HepG2 (cell line): ENCODE results near the gene ACACB. TPM values are rescaled to one million over a fixed set of nuclear protein-coding genes. Genes with fewer than 3 reads are reported as not detected.

Source experiments
- ATAC-seq: fragments of 200-7000 bp; cut with Tn5 transposase; 3 replicates; pipeline ENCODE4 v1.9.1; 2020; ENCODE audit warnings: mild to moderate bottlenecking, moderate library complexity
- BruUV-seq: library from RNA; stranded (reverse); fragments of 400-500 nt; replicated peaks from 2 replicates; lab custom pipeline; 2021; lab: Mats Ljungman, UMichigan
- CTCF ChIA-PET: fragments of 300-600 bp; formaldehyde crosslinking; extraction: SDS; loops from one replicate; lab custom pipeline; 2021; ENCODE audit warnings: low total read pairs, inconsistent platforms, low intra/inter-chr PET ratio; lab: Yijun Ruan, JAX
- POLR2A ChIA-PET: fragments of 350-600 bp; sonication (Branson Sonifier 250); formaldehyde crosslinking; loops from one replicate; lab custom pipeline; 2020; ENCODE audit warnings: antibody characterized with exemption, inconsistent platforms; lab: Yijun Ruan, JAX
- DNase-seq: peaks from one replicate; pipeline ENCODE4 v3.0.0-alpha.2; 2015; ENCODE audit warnings: low spot score
- FAIRE-seq: peaks from 3 replicates; lab custom pipeline; 2011; peaks lifted over from hg19 to GRCh38; lab: Jason Lieb, UNC
- H2AFZ ChIP-seq: one replicate; pipeline ENCODE4 v1.6.1; 2011; ENCODE audit warnings: low read length, inconsistent platforms
- H3K27ac ChIP-seq: fragments of 300-600 bp; 3 replicates; pipeline ENCODE4 v1.8.0; 2011; ENCODE audit warnings: mixed run types, mild to moderate bottlenecking, mixed read lengths, low read length, inconsistent platforms; ENCODE audit not compliant: insufficient read depth; ENCODE audit errors: extremely low read length
- H3K27me3 ChIP-seq, 2 experiments: fragments of 200-600 bp in 1 of 2; 2 replicates in 1 of 2; 3 replicates in 1 of 2; pipeline versions ENCODE4 v1.6.0 to v1.8.0; 2011; ENCODE audit warnings: low read length in 2 of 2, mild to moderate bottlenecking in 2 of 2, moderate library complexity in 2 of 2, inconsistent platforms in 1 of 2; ENCODE audit not compliant: insufficient read depth in 2 of 2, control insufficient read depth in 1 of 2
- H3K36me3 ChIP-seq, 2 experiments: fragments of 200-600 bp in 1 of 2; replicated peaks in 1 of 2; 2 replicates in 1 of 2; 3 replicates in 1 of 2; pipeline versions ENCODE4 v1.5.1 to v1.8.0; 2011; ENCODE audit warnings: low read length in 2 of 2, inconsistent platforms in 1 of 2; ENCODE audit not compliant: insufficient read depth in 2 of 2, control insufficient read depth in 1 of 2
- H3K4me1 ChIP-seq: 2 replicates; pipeline ENCODE4 v1.5.1; 2012; ENCODE audit warnings: low read length, inconsistent platforms; ENCODE audit not compliant: insufficient read depth
- H3K4me2 ChIP-seq: 2 replicates; pipeline ENCODE4 v1.6.0; 2011; ENCODE audit warnings: low read depth, low read length, inconsistent platforms
- H3K4me3 ChIP-seq, 3 experiments: fragments of 200-600 bp in 1 of 3; sonication (generic), shearing (Covaris generic) in 1 of 3; replicated peaks in 1 of 3; 2 replicates each; pipeline ENCODE4 v1.5.1; 2011 to 2016; ENCODE audit warnings: low read length in 3 of 3, inconsistent platforms in 2 of 3, low read depth in 2 of 3, mild to moderate bottlenecking in 2 of 3, control low read depth in 1 of 3, mixed read lengths in 1 of 3; ENCODE audit not compliant: insufficient read depth in 1 of 3
- H3K79me2 ChIP-seq: one replicate; pipeline ENCODE4 v1.6.1; 2011; ENCODE audit warnings: low read length, inconsistent platforms; ENCODE audit not compliant: insufficient read depth
- H3K9ac ChIP-seq: 2 replicates; pipeline ENCODE4 v1.6.0; 2011; ENCODE audit warnings: mild to moderate bottlenecking, low read depth, low read length, inconsistent platforms; ENCODE audit not compliant: insufficient read depth
- H3K9me3 ChIP-seq: 2 replicates; pipeline ENCODE4 v1.5.1; 2012; ENCODE audit warnings: mild to moderate bottlenecking, low read length
- H4K20me1 ChIP-seq: 2 replicates; pipeline ENCODE4 v1.6.0; 2011; ENCODE audit warnings: inconsistent platforms, mild to moderate bottlenecking, low read length, moderate library complexity; ENCODE audit not compliant: insufficient read depth
- CHCHD3 ChIP-seq: sonication (generic); formaldehyde crosslinking; IDR thresholded peaks from 2 replicates; pipeline ENCODE4 v1.8.0; 2022; ENCODE audit warnings: mild to moderate bottlenecking, missing genetic modification reagents, moderate library complexity
- HBP1 ChIP-seq: IDR thresholded peaks from 2 replicates; pipeline ENCODE4 v1.6.1; 2016; ENCODE audit warnings: low read depth, control low read depth
- MAFK ChIP-seq, 2 experiments: IDR thresholded peaks in 1 of 2; conservative IDR thresholded peaks in 1 of 2; 2 replicates each; pipeline ENCODE4 v1.6.1; 2011; ENCODE audit warnings: improper control_type of control experiment in 2 of 2, low read length in 2 of 2
- NFE2L1 ChIP-seq: sonication (generic); formaldehyde crosslinking; IDR thresholded peaks from 2 replicates; pipeline ENCODE4 v1.4.0; 2020; ENCODE audit warnings: missing genetic modification reagents, mild to moderate bottlenecking, borderline replicate concordance
- PPARG ChIP-seq: conservative IDR thresholded peaks from 2 replicates; pipeline ENCODE4 v1.6.1; 2016; ENCODE audit warnings: missing biosample characterization, missing genetic modification reagents
- RAD21 ChIP-seq: fragments of 450-650 bp; formaldehyde crosslinking; IDR thresholded peaks from 2 replicates; pipeline ENCODE4 v1.5.0; 2020; ENCODE audit warnings: mild to moderate bottlenecking
- TOPORS ChIP-seq: sonication (generic); formaldehyde crosslinking; IDR thresholded peaks from 2 replicates; pipeline ENCODE4 v1.8.0; 2023; ENCODE audit warnings: mild to moderate bottlenecking, missing genetic modification reagents
- U2AF2 ChIP-seq: fragments of 200-400 bp; formaldehyde crosslinking; IDR thresholded peaks from 2 replicates; pipeline ENCODE4 v1.6.1; 2017; ENCODE audit warnings: low read depth, mild to moderate bottlenecking, low read length
- ZBTB3 ChIP-seq: sonication (generic); formaldehyde crosslinking; IDR thresholded peaks from 2 replicates; pipeline ENCODE4 v1.4.0; 2020; ENCODE audit warnings: low read depth, mild to moderate bottlenecking, moderate library complexity, missing genetic modification reagents, borderline replicate concordance
- ZFAT ChIP-seq: sonication (generic); formaldehyde crosslinking; conservative IDR thresholded peaks from 2 replicates; pipeline ENCODE4 v1.8.1; 2023; ENCODE audit warnings: missing genetic modification reagents, inconsistent platforms
- ZMYM3 ChIP-seq: sonication (generic); formaldehyde crosslinking; IDR thresholded peaks from 2 replicates; pipeline ENCODE4 v1.5.1; 2020; ENCODE audit warnings: mild to moderate bottlenecking, missing genetic modification reagents
- ZNF10 ChIP-seq: sonication (generic); formaldehyde crosslinking; IDR thresholded peaks from 2 replicates; pipeline ENCODE4 v1.4.0; 2020; ENCODE audit warnings: mild to moderate bottlenecking, low read depth, missing genetic modification reagents, borderline replicate concordance
- ZNF121 ChIP-seq: sonication (generic); formaldehyde crosslinking; IDR thresholded peaks from 2 replicates; pipeline ENCODE4 v1.5.0; 2020; ENCODE audit warnings: mild to moderate bottlenecking, missing genetic modification reagents
- ZNF577 ChIP-seq: sonication (generic); formaldehyde crosslinking; IDR thresholded peaks from 2 replicates; pipeline ENCODE4 v1.4.0; 2020; ENCODE audit warnings: mild to moderate bottlenecking, low read depth, missing genetic modification reagents, borderline replicate concordance
- WGBS: methylation state at CpG from one replicate; pipeline ENCODE4 v1.1.6; 2017; ENCODE audit warnings: low lambda C conversion rate; 5-methylcytosine and 5-hydroxymethylcytosine counted together
- in situ Hi-C: cut with HindIII; loops from 2 replicates; pipeline ENCODE4 v1.10.0; 2017; ENCODE audit warnings: low pct_unique_long_range_greater_than_20kb; ENCODE audit not compliant: extremely low pct_ligation_motif_present
- intact Hi-C: fragments of 100-400 bp; cut with micrococcal nuclease; formaldehyde crosslinking; loops from one replicate; pipeline ENCODE4 v1.10.0; 2022; ENCODE audit not compliant: unreplicated experiment
- polyA plus RNA-seq, 8 experiments: library from polyadenylated mRNA; depleted of rRNA in 3 of 8; stranded (reverse) in 7 of 8; unstranded in 1 of 8; fragments of >200 nt; fragmentation: Illumina TruSeq in 4 of 8; extraction: Trizol in 4 of 8; gene quantifications; 2 replicates each; pipeline versions ENCODE4 v1.2.1 to v1.2.3, GENCODE V29; 2011 to 2016; ENCODE audit warnings: low read depth in 4 of 8, missing spikeins in 1 of 8, mixed read lengths in 1 of 8; ENCODE audit not compliant: insufficient read depth in 1 of 8
- total RNA-seq, 5 experiments: library from RNA; depleted of rRNA; stranded (reverse); fragments of >200 nt; fragmentation: Illumina TruSeq; extraction: Trizol; gene quantifications; 2 replicates each; pipeline ENCODE4 v1.2.3, GENCODE V29; 2016; ENCODE audit warnings: low read depth in 1 of 5

The ACACB gene
- total and polyA plus RNA-seq, 2 of the 13 experiments (the other 11 are each of a cell fraction or from before 2014, with no cell fraction given) = 6.2 to 8.6 TPM

DNA sequence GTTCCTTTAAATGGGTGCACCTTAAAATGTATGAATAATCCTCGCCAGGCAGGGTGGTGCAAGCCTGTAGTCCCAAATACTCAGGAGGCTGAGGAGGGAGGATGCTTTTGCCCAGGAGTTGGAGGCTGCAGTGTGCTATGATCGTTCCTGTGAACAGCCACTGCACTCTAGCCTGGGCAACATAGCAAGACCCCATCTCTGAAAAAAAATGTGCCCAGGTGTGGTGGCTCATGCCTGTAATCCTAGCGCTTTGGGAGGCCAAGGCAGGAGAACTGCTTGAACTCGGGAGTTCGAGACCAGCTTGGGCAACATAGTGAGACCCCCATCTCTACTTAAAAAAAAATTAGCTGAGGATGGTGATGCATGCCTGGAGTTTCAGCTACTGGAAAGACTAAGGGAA is 39.6 kb downstream of the ACACB start:
- Histone ChIP-seq H3K4me1 (peaks cover 33% of the 10 kb centered on the region), H3K79me2 (peaks cover 2% of the 10 kb centered on the region), H3K4me3 (no peak overlapping the region), H3K27ac (no peak overlapping the region), H4K20me1 (no peaks in the 10 kb centered on the region), H3K9ac (no peak overlapping the region), H3K9me3 (no peaks in the 10 kb centered on the region), H3K36me3 (no peaks in the 10 kb centered on the region), H3K27me3 (no peaks in the 10 kb centered on the region), H3K4me2 (no peak overlapping the region), H2AFZ (no peak overlapping the region)
- in situ Hi-C loops (no loop called here), intact Hi-C loops (no loop called here)
- DNase-seq = no peak
- POLR2A ChIA-PET = no interaction called here
- no TSS peak for BruUV-seq
- ATAC-seq = no peak
- TF ChIP-seq ZMYM3 (CRISPR knock-in tag) (0 out of 2 replicates have a peak, but pooled peaks have one; percentile 27), ZNF121 (peak; percentile 88), MAFK (conservative IDR thresholded peaks at IDR 0.05 in 1 of 2, IDR thresholded peaks at IDR 0.05 in 1 of 2; ENCODE audit: low read length in 2 of 2) (no peak)
- CTCF ChIA-PET = no interaction called here
- FAIRE-seq = no peak
- 100% methylated on average over 5 of the region's 5 CpGs for WGBS

DNA sequence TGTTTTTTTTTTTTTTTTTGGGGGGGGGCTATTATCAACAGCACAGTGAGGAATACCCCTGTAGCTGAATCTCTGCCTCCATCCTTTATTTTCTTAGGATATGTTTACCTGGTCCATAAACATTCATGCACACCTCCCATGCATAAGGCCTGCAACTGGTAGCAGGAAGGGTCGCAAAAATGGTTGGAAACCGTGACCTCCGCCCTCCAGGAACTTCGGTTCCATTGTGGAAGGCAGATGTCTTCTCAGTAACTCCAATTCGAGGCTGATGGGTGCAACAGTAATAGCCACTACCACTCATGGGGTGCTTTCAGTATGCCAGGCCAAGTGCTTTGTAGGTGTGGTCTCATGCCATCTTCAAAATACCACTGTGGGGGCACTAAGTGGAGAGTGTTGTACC is 40.2 kb downstream of the ACACB start:
- Histone ChIP-seq H3K27ac (no peak overlapping the region), H2AFZ (no peak overlapping the region), H3K27me3 (no peaks in the 10 kb centered on the region), H4K20me1 (no peaks in the 10 kb centered on the region), H3K79me2 (peaks cover 2% of the 10 kb centered on the region), H3K4me1 (peaks cover 33% of the 10 kb centered on the region), H3K4me3 (no peak overlapping the region), H3K4me2 (no peak overlapping the region), H3K9me3 (no peaks in the 10 kb centered on the region), H3K36me3 (no peaks in the 10 kb centered on the region), H3K9ac (no peak overlapping the region)
- POLR2A ChIA-PET = no interaction called here
- ATAC-seq (no peak), DNase-seq (no peak), FAIRE-seq (no peak)
- TF ChIP-seq ZNF577 (CRISPR knock-in tag) (no peak), PPARG (no peak), HBP1 (CRISPR knock-in tag) (no peak), CHCHD3 (CRISPR knock-in tag) (no peak), NFE2L1 (no peak), TOPORS (CRISPR knock-in tag) (no peak), RAD21 (CRISPR knock-in tag) (no peak), ZFAT (CRISPR knock-in tag) (no peak), U2AF2 (no peak), ZNF10 (CRISPR knock-in tag) (no peak), ZBTB3 (CRISPR knock-in tag) (no peak)
- in situ Hi-C loops = no loop called here
- 94% methylated on average over 5 of the region's 5 CpGs for WGBS
- BruUV-seq = no TSS peak
- CTCF ChIA-PET = no interaction called here
- intact Hi-C loops = no loop called here
